ENCODE data around the gene PDZRN3.

DNA sequence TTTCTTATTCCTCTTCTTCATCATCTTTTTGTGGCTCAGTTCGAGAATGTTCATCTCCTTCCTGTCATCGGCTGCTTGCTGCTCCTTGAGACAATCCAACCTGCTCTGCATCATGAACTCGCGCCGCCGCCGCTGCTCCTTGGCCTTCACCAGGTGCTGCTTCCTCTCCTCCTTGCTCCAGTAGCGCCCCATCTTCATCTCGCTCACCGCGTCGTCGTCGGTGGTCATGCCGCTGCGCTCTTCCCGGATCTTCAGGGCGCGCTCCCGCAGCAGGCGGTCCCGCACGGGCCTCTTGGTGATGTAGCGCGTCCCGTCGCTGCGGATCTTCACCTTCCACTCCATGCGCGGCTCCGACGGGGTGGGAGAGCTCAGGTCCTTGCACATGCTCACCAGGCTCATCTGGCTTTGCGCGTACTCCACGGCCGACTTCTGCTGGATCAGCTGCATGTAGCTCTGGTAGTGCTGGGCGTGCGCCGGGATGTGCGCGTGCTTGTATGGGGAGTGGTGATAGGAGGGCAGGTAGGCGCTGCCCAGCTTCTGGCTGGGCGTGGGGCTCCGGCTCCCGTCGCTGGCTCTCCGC lies 241.2 kb downstream of the PDZRN3 start:
- TF ChIP-seq, protein P1, sequence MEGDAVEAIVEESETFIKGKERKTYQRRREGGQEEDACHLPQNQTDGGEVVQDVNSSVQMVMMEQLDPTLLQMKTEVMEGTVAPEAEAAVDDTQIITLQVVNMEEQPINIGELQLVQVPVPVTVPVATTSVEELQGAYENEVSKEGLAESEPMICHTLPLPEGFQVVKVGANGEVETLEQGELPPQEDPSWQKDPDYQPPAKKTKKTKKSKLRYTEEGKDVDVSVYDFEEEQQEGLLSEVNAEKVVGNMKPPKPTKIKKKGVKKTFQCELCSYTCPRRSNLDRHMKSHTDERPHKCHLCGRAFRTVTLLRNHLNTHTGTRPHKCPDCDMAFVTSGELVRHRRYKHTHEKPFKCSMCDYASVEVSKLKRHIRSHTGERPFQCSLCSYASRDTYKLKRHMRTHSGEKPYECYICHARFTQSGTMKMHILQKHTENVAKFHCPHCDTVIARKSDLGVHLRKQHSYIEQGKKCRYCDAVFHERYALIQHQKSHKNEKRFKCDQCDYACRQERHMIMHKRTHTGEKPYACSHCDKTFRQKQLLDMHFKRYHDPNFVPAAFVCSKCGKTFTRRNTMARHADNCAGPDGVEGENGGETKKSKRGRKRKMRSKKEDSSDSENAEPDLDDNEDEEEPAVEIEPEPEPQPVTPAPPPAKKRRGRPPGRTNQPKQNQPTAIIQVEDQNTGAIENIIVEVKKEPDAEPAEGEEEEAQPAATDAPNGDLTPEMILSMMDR (conservative IDR thresholded peaks at IDR 0.05; ENCODE audit: low read depth in 2 of 2): no peak
- TF ChIP-seq POLR2AphosphoS5 (IDR thresholded peaks at IDR 0.05; ENCODE audit: low read depth) (no peak), EZH2 (IDR thresholded peaks at IDR 0.05; ENCODE audit: low read depth, unreplicated experiment) (no peak), ZNF331 (CRISPR knock-in tag; IDR thresholded peaks at IDR 0.05; ENCODE audit: low read depth) (no peak), EZH2phosphoT487 (IDR thresholded peaks at IDR 0.05; ENCODE audit: unreplicated experiment) (no peak)
- TF ChIP-seq, protein P2, sequence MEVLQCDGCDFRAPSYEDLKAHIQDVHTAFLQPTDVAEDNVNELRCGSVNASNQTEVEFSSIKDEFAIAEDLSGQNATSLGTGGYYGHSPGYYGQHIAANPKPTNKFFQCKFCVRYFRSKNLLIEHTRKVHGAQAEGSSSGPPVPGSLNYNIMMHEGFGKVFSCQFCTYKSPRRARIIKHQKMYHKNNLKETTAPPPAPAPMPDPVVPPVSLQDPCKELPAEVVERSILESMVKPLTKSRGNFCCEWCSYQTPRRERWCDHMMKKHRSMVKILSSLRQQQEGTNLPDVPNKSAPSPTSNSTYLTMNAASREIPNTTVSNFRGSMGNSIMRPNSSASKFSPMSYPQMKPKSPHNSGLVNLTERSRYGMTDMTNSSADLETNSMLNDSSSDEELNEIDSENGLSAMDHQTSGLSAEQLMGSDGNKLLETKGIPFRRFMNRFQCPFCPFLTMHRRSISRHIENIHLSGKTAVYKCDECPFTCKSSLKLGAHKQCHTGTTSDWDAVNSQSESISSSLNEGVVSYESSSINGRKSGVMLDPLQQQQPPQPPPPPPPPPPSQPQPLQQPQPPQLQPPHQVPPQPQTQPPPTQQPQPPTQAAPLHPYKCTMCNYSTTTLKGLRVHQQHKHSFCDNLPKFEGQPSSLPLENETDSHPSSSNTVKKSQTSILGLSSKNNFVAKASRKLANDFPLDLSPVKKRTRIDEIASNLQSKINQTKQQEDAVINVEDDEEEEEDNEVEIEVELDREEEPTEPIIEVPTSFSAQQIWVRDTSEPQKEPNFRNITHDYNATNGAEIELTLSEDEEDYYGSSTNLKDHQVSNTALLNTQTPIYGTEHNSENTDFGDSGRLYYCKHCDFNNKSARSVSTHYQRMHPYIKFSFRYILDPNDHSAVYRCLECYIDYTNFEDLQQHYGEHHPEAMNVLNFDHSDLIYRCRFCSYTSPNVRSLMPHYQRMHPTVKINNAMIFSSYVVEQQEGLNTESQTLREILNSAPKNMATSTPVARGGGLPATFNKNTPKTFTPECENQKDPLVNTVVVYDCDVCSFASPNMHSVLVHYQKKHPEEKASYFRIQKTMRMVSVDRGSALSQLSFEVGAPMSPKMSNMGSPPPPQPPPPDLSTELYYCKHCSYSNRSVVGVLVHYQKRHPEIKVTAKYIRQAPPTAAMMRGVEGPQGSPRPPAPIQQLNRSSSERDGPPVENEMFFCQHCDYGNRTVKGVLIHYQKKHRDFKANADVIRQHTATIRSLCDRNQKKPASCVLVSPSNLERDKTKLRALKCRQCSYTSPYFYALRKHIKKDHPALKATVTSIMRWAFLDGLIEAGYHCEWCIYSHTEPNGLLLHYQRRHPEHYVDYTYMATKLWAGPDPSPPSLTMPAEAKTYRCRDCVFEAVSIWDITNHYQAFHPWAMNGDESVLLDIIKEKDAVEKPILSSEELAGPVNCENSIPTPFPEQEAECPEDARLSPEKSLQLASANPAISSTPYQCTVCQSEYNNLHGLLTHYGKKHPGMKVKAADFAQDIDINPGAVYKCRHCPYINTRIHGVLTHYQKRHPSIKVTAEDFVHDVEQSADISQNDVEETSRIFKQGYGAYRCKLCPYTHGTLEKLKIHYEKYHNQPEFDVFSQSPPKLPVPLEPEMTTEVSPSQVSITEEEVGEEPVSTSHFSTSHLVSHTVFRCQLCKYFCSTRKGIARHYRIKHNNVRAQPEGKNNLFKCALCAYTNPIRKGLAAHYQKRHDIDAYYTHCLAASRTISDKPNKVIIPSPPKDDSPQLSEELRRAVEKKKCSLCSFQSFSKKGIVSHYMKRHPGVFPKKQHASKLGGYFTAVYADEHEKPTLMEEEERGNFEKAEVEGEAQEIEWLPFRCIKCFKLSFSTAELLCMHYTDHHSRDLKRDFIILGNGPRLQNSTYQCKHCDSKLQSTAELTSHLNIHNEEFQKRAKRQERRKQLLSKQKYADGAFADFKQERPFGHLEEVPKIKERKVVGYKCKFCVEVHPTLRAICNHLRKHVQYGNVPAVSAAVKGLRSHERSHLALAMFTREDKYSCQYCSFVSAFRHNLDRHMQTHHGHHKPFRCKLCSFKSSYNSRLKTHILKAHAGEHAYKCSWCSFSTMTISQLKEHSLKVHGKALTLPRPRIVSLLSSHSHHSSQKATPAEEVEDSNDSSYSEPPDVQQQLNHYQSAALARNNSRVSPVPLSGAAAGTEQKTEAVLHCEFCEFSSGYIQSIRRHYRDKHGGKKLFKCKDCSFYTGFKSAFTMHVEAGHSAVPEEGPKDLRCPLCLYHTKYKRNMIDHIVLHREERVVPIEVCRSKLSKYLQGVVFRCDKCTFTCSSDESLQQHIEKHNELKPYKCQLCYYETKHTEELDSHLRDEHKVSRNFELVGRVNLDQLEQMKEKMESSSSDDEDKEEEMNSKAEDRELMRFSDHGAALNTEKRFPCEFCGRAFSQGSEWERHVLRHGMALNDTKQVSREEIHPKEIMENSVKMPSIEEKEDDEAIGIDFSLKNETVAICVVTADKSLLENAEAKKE (CRISPR knock-in tag; IDR thresholded peaks at IDR 0.05): no peak
- TF ChIP-seq, protein P3, sequence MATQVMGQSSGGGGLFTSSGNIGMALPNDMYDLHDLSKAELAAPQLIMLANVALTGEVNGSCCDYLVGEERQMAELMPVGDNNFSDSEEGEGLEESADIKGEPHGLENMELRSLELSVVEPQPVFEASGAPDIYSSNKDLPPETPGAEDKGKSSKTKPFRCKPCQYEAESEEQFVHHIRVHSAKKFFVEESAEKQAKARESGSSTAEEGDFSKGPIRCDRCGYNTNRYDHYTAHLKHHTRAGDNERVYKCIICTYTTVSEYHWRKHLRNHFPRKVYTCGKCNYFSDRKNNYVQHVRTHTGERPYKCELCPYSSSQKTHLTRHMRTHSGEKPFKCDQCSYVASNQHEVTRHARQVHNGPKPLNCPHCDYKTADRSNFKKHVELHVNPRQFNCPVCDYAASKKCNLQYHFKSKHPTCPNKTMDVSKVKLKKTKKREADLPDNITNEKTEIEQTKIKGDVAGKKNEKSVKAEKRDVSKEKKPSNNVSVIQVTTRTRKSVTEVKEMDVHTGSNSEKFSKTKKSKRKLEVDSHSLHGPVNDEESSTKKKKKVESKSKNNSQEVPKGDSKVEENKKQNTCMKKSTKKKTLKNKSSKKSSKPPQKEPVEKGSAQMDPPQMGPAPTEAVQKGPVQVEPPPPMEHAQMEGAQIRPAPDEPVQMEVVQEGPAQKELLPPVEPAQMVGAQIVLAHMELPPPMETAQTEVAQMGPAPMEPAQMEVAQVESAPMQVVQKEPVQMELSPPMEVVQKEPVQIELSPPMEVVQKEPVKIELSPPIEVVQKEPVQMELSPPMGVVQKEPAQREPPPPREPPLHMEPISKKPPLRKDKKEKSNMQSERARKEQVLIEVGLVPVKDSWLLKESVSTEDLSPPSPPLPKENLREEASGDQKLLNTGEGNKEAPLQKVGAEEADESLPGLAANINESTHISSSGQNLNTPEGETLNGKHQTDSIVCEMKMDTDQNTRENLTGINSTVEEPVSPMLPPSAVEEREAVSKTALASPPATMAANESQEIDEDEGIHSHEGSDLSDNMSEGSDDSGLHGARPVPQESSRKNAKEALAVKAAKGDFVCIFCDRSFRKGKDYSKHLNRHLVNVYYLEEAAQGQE (IDR thresholded peaks at IDR 0.05; ENCODE audit: unreplicated experiment): no peak
